HFFc6 (cell line): Measurements from ENCODE around the gene NCOA3. TPM values are rescaled to one million over a fixed set of nuclear protein-coding genes. Genes with fewer than 3 reads are reported as not detected.

Experiments used
- DNase-seq: peaks from one replicate; pipeline ENCODE4 v3.0.0-alpha.2; 2018
- H3K27ac Mint-ChIP-seq: 2 replicates; pipeline ENCODE4 v1.8.0; 2020; ENCODE audit warnings: mild to moderate bottlenecking, mixed read lengths
- H3K27me3 Mint-ChIP-seq: 2 replicates; pipeline ENCODE4 v1.8.0; 2021; ENCODE audit warnings: mild to moderate bottlenecking, moderate library complexity, mixed read lengths; ENCODE audit not compliant: insufficient read depth
- H3K36me3 Mint-ChIP-seq: 2 replicates; pipeline ENCODE4 v1.8.0; 2021; ENCODE audit warnings: low read depth, mixed read lengths
- H3K4me1 Mint-ChIP-seq: 2 replicates; pipeline ENCODE4 v1.8.0; 2020; ENCODE audit warnings: low read depth, mixed read lengths
- H3K4me3 Mint-ChIP-seq: 2 replicates; pipeline ENCODE4 v1.8.0; 2020; ENCODE audit warnings: mild to moderate bottlenecking, moderate library complexity, mixed read lengths
- H3K9me3 Mint-ChIP-seq: 2 replicates; pipeline ENCODE4 v1.8.0; 2020; ENCODE audit warnings: mild to moderate bottlenecking, mixed read lengths
- CTCF ChIP-seq: fragments of 200-600 bp; sonication (generic); IDR thresholded peaks from 2 replicates; pipeline ENCODE4 v1.5.0; 2021; ENCODE audit warnings: antibody characterized with exemption, mild to moderate bottlenecking
- total RNA-seq, 6 experiments: library from RNA; stranded (reverse); fragmentation: NEBNext Ultra II Directional; extraction: Animal tissue kit (Norgen Biotek cat#: 25700); gene quantifications; 2 replicates in 1 of 6; 3 replicates in 5 of 6; pipeline ENCODE4 v1.2.3, GENCODE V29; 2021

Gene NCOA3
- total RNA-seq, 6 experiments from 2014 or later, result 28.6 to 40.9 (median 32.7) TPM

DNA sequence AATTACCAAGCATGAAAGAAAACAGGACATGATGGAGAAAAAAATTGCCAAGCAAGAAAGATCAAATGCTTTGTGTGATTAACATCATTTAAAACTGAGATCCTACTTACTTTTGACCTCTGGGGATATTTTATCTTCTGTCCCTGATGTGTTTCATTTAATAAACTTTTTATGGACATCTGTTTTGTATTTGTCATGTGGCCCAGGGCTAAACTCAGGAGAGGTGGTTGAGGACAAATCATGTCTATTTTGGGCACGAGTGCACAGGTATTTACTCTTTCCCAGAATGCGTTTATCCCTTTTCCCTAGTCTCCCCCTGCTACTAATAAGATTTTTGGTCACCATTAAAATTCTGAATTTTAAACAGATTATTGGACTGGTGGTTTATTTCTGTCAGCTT lies 128.2 kb downstream of the NCOA3 start:
- Mint-ChIP-seq H3K4me1 (no peaks in the 10 kb centered on the region), H3K4me3 (no peak overlapping the region), H3K36me3 (peaks cover 20% of the 10 kb centered on the region; the same call in 1 of the 2 replicates), H3K27ac (no peak overlapping the region), H3K27me3 (no peaks in the 10 kb centered on the region; the same call in 1 of the 2 replicates), H3K9me3 (no peaks in the 10 kb centered on the region)
- DNase-seq, result no peak
- no peak for TF ChIP-seq CTCF

- Mint-ChIP-seq H3K36me3 (peaks cover 24% of the 10 kb centered on the region), H3K9me3 (no peaks in the 10 kb centered on the region), H3K27ac (no peak overlapping the region), H3K4me3 (no peak overlapping the region), H3K4me1 (no peaks in the 10 kb centered on the region), H3K27me3 (no peaks in the 10 kb centered on the region; the same call in 1 of the 2 replicates)
- DNase-seq, result no peak
- TF ChIP-seq CTCF, result no peak
Observed at GRCh38 chr20:47631078-47631477, 129.4 kb downstream of the NCOA3 start.

GRCh38 chr20:47635256-47635655 lies 133.6 kb downstream of the NCOA3 start:
- Mint-ChIP-seq H3K27me3 (peaks cover 2% of the 10 kb centered on the region; the same call in 1 of the 2 replicates), H3K4me1 (no peaks in the 10 kb centered on the region), H3K4me3 (no peak overlapping the region), H3K27ac (no peak overlapping the region), H3K36me3 (peaks cover 27% of the 10 kb centered on the region), H3K9me3 (no peaks in the 10 kb centered on the region)
- no peak for TF ChIP-seq CTCF
- DNase-seq, result no peak

- no peak for TF ChIP-seq CTCF
- Mint-ChIP-seq H3K4me1 (0 out of 2 replicates have a peak, but pooled peaks cover 4% of the 10 kb centered on the region), H3K27ac (no peak overlapping the region), H3K4me3 (no peak overlapping the region), H3K36me3 (peaks cover 31% of the 10 kb centered on the region), H3K27me3 (0 out of 2 replicates have a peak, but pooled peaks cover 2% of the 10 kb centered on the region), H3K9me3 (no peaks in the 10 kb centered on the region)
- no peak for DNase-seq
Observed at GRCh38 chr20:47638851-47639250, 137.2 kb downstream of the NCOA3 start.

GRCh38 chr20:47642118-47642517 lies 140.4 kb downstream of the NCOA3 start:
- no peak for TF ChIP-seq CTCF
- no peak overlapping the region for H3K27ac Mint-ChIP-seq
- H3K36me3 Mint-ChIP-seq, result peaks cover 39% of the 10 kb centered on the region
- H3K9me3 Mint-ChIP-seq, result no peaks in the 10 kb centered on the region
- H3K27me3 Mint-ChIP-seq, result 0 out of 2 replicates have a peak, but pooled peaks cover 2% of the 10 kb centered on the region
- DNase-seq, result no peak
- no peak overlapping the region for H3K4me3 Mint-ChIP-seq
- H3K4me1 Mint-ChIP-seq, result 0 out of 2 replicates have a peak, but pooled peaks cover 4% of the 10 kb centered on the region

DNA sequence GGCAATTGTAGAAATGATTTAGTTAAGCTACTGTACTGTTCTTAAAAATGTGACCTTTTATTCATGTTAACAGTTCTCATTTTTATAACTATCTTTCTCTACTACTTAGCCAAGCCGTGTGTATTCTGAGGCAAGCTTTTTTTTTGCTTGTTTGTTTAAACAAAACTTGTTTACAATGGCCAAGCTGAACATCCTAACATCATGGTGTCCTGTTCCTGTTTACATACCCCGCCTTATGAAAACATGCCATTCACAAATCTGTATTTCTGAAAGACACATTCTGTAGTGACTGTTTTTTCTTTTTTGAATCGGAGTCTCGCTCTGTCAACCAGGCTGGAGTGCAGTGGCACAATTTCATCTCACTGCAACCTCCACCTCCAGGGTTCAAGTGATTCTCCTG lies 140.9 kb downstream of the NCOA3 start:
- no peaks in the 10 kb centered on the region for H3K9me3 Mint-ChIP-seq
- DNase-seq, result no peak
- 0 out of 2 replicates have a peak, but pooled peaks cover 2% of the 10 kb centered on the region for H3K27me3 Mint-ChIP-seq
- H3K27ac Mint-ChIP-seq, result no peak overlapping the region
- TF ChIP-seq CTCF, result no peak
- peaks cover 39% of the 10 kb centered on the region for H3K36me3 Mint-ChIP-seq
- no peak overlapping the region for H3K4me3 Mint-ChIP-seq
- H3K4me1 Mint-ChIP-seq, result 0 out of 2 replicates have a peak, but pooled peaks cover 4% of the 10 kb centered on the region
